Left ventricle myocardium inferior (tissue), 1 donor: ENCODE results near the gene OSBPL8. TPM values are rescaled to one million over a fixed set of nuclear protein-coding genes. Genes with fewer than 3 reads are reported as not detected.

Source experiments
- DNase-seq: peaks from one replicate; pipeline ENCODE4 v3.0.0-alpha.2; 2020
- H3K27ac ChIP-seq: fragments of 200-600 bp; replicated peaks from 2 replicates; pipeline ENCODE4 v1.8.0; 2021
- H3K27me3 ChIP-seq: fragments of 200-600 bp; 2 replicates; pipeline ENCODE4 v1.8.0; 2021; ENCODE audit warnings: low read depth
- H3K36me3 ChIP-seq: fragments of 200-600 bp; 2 replicates; pipeline ENCODE4 v1.8.0; 2021
- H3K4me1 ChIP-seq: fragments of 200-600 bp; 2 replicates; pipeline ENCODE4 v1.8.0; 2021
- H3K4me3 ChIP-seq: fragments of 200-600 bp; 2 replicates; pipeline ENCODE4 v1.8.0; 2021; ENCODE audit warnings: mild to moderate bottlenecking, moderate library complexity
- H3K9me3 ChIP-seq: fragments of 200-600 bp; replicated peaks from 2 replicates; pipeline ENCODE4 v1.8.0; 2021
- intact Hi-C: fragments of 100-400 bp; cut with micrococcal nuclease; formaldehyde crosslinking; loops from one replicate; pipeline ENCODE4 v1.11.0; 2022
- total RNA-seq: library from RNA; stranded (reverse); fragmentation: NEBNext Ultra II Directional; extraction: Animal tissue kit (Norgen Biotek cat#: 25700); gene quantifications from one replicate; pipeline ENCODE4 v1.2.1, GENCODE V29; 2021
- TF ChIP-seq, protein P1 (sequence below): fragments of 200-600 bp; IDR thresholded peaks from 2 replicates; pipeline ENCODE4 v1.8.0; 2021; ENCODE audit warnings: antibody characterized with exemption, mild to moderate bottlenecking, borderline replicate concordance
- donor health status: DM: no; HTN: yes; CAD: no; lungs with severe emphysema.

OSBPL8 gene
- total RNA-seq, 1 donor from 2014 or later, result 28.9 TPM

DNA sequence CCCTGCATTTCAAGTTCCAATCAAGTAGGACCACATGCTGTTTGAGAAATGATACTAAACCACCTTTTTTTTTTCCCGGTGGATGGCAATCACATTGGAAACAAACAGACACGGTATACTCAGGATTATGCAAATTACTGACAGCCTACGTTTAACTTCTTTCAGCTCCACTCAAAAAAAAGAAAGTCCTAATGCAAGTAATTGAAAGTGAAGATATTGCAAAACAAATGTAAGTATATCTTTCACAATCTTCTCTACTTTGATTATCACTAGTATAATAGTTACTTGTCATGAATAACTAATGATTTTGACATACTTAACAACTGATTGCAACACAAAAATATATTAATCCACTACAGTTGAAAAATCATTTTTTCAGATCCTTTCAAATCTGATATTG is 2.6 kb upstream of the OSBPL8 start:
- no peak overlapping the region for H3K27ac ChIP-seq
- H3K9me3 ChIP-seq, result no peaks in the 10 kb centered on the region
- no peak for DNase-seq
- intact Hi-C loops, result no loop called here
- H3K4me3 ChIP-seq, result no peak overlapping the region
- H3K4me1 ChIP-seq, result peaks cover 24% of the 10 kb centered on the region
- H3K27me3 ChIP-seq, result no peaks in the 10 kb centered on the region
- TF ChIP-seq, protein P1, sequence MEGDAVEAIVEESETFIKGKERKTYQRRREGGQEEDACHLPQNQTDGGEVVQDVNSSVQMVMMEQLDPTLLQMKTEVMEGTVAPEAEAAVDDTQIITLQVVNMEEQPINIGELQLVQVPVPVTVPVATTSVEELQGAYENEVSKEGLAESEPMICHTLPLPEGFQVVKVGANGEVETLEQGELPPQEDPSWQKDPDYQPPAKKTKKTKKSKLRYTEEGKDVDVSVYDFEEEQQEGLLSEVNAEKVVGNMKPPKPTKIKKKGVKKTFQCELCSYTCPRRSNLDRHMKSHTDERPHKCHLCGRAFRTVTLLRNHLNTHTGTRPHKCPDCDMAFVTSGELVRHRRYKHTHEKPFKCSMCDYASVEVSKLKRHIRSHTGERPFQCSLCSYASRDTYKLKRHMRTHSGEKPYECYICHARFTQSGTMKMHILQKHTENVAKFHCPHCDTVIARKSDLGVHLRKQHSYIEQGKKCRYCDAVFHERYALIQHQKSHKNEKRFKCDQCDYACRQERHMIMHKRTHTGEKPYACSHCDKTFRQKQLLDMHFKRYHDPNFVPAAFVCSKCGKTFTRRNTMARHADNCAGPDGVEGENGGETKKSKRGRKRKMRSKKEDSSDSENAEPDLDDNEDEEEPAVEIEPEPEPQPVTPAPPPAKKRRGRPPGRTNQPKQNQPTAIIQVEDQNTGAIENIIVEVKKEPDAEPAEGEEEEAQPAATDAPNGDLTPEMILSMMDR, result no peak
- no peaks in the 10 kb centered on the region for H3K36me3 ChIP-seq

DNA sequence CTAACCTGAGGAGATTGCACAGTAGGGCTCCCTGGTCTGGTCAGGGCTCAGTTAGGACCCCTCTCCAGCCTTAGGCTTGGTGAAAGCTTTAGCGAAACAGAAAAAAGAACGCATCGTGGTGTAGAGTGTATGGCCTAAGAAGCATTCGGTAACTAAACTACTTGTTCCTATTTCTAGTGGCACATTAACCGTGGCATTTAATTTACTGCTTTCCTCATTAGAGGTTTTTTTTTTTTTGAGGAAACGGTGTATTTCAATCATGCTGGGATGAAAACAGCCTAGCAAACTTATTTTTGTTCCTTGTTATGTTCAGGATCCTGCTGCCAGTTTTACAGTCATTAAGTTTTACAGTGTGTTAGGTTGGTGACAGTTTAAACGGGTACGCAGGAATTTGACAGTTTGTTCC is 518 bp upstream of the OSBPL8 start:
- no peaks in the 10 kb centered on the region for H3K9me3 ChIP-seq
- no peak for DNase-seq
- peak overlapping the region; percentile 94 for H3K4me3 ChIP-seq
- H3K36me3 ChIP-seq, result no peaks in the 10 kb centered on the region
- no peaks in the 10 kb centered on the region for H3K27me3 ChIP-seq
- H3K27ac ChIP-seq, result peak overlapping the region; percentile 94
- peaks cover 44% of the 10 kb centered on the region for H3K4me1 ChIP-seq
- TF ChIP-seq, protein P1, result no peak
- intact Hi-C loops, result no loop called here

DNA sequence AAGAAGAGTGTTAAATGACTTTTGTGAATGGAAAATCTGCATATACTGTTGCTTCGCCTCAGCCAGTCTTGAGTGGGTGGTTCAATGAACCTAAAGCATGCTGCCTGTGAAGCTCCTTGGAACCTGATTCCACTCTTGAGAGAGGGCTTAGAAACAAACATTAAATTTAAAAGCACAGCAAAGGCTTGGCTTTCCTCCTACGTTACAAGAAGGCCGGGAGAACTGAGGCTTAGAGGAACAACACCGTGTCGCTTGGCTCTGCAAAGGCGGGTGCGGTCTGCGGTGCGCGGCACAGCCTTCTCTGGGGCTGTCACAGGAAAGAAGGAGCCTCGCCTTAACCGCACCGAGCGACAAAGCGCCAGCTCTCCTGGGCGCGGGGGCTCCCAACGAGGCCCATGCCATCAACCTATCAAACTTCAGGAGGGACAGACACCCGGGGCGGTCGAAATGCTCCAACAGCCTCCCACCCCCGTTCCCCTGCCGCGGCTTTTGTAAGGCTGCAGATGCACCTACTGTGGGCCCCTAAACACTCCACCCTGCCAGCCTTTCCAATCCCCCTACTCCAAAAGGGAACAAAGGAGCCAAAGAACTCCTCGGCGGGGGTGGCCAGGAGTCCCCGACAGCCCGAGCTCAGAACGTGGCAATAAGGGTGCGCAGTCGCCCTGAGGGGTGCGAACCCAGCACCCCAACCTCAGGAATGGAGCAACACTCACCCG is 729 bp downstream of the OSBPL8 start:
- DNase-seq, result peak; percentile 52

DNA sequence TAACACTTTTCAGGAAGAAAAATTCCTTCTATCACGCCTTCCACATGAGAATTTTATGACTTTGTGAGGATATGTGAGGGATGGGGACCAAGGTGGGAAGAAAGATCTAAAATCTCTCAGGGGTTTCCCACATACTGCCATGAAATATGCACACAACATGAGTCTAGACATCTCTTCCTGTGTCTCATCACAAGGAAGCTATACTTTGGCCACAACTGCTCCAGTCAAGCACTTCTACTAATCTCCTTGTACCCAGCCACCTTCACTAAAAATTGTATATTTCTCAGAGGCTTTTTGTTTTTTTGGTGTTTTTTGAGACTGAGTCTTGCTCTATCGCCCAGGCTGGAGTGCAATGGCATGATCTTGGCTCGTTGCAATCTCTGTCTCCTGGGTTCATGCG is 3.2 kb downstream of the OSBPL8 start:
- Histone ChIP-seq H3K4me3 (no peak overlapping the region), H3K27ac (peak overlapping the region; percentile 6), H3K27me3 (no peaks in the 10 kb centered on the region), H3K36me3 (no peaks in the 10 kb centered on the region), H3K9me3 (no peaks in the 10 kb centered on the region), H3K4me1 (peaks cover 81% of the 10 kb centered on the region)
- no peak for DNase-seq
- intact Hi-C loops, result no loop called here
- TF ChIP-seq, protein P1, result no peak

More for the DNA sequence above, 729 bp downstream of the OSBPL8 start:
- TF ChIP-seq, protein P1, result no peak
- Histone ChIP-seq H3K36me3 (no peaks in the 10 kb centered on the region), H3K9me3 (no peaks in the 10 kb centered on the region), H3K4me1 (peaks cover 57% of the 10 kb centered on the region), H3K27ac (peak overlapping the region; percentile 94), H3K4me3 (peak overlapping the region; percentile 94), H3K27me3 (no peaks in the 10 kb centered on the region)
- intact Hi-C loops, result no loop called here

DNA sequence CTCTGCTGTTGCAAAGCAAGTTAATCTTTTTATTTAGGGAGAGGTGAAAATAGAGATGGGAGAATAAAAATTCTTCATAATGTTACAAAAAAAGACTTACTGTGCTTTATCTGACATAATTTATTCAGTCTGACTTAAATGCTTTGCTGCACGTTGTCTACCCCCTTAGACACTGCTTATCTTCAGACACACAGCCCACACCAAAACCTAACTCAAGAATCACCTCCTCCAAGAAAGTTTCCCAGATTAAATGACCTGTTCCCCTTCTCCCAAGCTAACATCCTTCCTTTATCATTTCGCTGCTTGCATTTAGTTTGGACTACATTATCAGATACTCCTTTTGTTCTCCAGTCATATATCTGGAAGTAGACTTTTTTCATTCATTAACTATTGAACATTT is 3.8 kb downstream of the OSBPL8 start:
- H3K36me3 ChIP-seq, result no peaks in the 10 kb centered on the region
- DNase-seq, result no peak
- no peak overlapping the region for H3K4me3 ChIP-seq
- no peak overlapping the region for H3K27ac ChIP-seq
- no peaks in the 10 kb centered on the region for H3K27me3 ChIP-seq
- no peaks in the 10 kb centered on the region for H3K9me3 ChIP-seq
- TF ChIP-seq, protein P1, result no peak
- intact Hi-C loops, result no loop called here
- H3K4me1 ChIP-seq, result peaks cover 87% of the 10 kb centered on the region
